ENCODE results near the gene KCNH5. TPM values are rescaled to one million over a fixed set of nuclear protein-coding genes. Genes with fewer than 3 reads are reported as not detected.
"Not testable (repeated sequence)": the region's sequence is repeated elsewhere in the genome, so short reads cannot be mapped to it uniquely, and the experiment has no call there.

The KCNH5 gene
- total RNA-seq, 2 experiments from 2014 or later = not detected

DNA sequence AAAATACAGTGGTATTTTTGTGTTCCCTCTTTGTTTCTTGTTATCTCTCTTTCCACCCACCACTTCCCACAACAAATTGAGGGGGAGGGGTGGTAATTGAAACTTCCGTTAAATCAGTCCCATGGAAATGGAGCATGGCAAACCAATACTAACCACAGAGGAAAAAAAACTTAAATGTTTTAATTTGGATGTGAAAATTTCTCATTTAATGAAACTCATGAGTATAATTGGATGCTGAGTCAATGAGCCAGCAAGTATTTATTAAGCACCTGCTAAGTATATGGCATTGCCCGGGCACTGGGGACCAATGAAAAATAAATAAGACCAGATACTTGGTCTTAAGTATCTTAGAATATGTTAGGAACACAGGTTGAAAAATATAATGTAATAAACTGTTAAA lies 147.5 kb downstream of the KCNH5 start:
- Mint-ChIP-seq H3K27me3 (no peaks in the 10 kb centered on the region), H3K4me1 (no peaks in the 10 kb centered on the region), H3K27ac (no peak overlapping the region), H3K9me3 (ENCODE audit: low read depth) (peaks cover 2% of the 10 kb centered on the region), H3K4me3 (no peak overlapping the region), H3K36me3 (no peaks in the 10 kb centered on the region)
- DNase-seq = no peak
- CTCF ChIA-PET = no interaction called here
- ATAC-seq = no peak

DNA sequence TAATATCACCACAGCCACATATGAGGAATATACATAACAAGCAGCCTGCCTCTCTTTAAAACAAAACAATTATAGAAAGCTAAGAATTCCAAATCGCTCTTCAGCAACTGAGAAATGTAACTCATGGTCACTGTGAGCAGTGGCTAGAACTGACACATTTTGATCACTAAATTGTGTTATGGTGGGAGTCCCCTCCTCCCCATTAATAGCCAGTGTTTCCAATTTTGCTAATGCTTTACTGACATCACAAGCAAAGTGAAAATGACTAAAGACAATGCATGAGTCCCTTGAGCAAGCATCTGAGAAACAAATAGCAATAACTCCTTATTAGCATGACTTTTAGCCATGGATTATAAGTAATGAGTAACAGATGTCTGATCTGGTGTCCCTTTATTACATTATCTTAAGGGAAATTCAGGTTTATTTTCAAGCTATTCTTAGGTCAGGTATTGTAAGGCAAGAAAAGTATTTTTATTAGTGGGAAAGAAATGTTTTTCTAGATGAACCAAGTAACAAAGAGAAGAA lies 148.3 kb downstream of the KCNH5 start:
- no peaks in the 10 kb centered on the region for H3K27me3 Mint-ChIP-seq
- H3K27ac Mint-ChIP-seq = no peak overlapping the region
- DNase-seq (no peak), ATAC-seq (no peak)
- H3K4me3 Mint-ChIP-seq = no peak overlapping the region
- H3K4me1 Mint-ChIP-seq = no peaks in the 10 kb centered on the region
- CTCF ChIA-PET = interaction anchor here (0.7 kb wide), 1 partner anchor 1659 kb away, joined by 3 read pairs; no protein-coding TSS in a partner anchor
- peaks cover 2% of the 10 kb centered on the region for H3K9me3 Mint-ChIP-seq (ENCODE audit: low read depth)
- H3K36me3 Mint-ChIP-seq = no peaks in the 10 kb centered on the region

DNA sequence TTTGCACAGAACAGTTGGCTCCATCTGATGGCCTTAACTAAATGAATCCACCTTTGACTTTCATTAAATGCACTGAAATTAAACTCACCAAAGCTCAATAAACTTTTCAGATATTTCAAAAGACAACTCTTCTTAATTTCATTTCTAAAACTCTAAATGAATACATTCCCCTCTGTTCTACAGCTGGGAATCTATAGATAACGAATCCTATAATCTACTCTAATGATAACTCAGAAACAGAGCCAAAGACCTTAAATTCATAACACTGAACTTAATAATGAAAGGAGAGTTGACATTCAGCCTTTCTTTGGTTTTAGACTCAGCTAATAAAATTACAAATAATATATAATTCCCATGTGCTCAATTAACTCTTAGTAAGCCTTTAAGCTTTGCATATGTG lies 150.5 kb downstream of the KCNH5 start:
- Mint-ChIP-seq H3K36me3 (no peaks in the 10 kb centered on the region), H3K27me3 (no peaks in the 10 kb centered on the region), H3K4me1 (no peaks in the 10 kb centered on the region), H3K27ac (no peak overlapping the region), H3K4me3 (no peak overlapping the region), H3K9me3 (ENCODE audit: low read depth) (peaks cover 5% of the 10 kb centered on the region)
- DNase-seq = no peak
- no peak for ATAC-seq
- CTCF ChIA-PET = no interaction called here

DNA sequence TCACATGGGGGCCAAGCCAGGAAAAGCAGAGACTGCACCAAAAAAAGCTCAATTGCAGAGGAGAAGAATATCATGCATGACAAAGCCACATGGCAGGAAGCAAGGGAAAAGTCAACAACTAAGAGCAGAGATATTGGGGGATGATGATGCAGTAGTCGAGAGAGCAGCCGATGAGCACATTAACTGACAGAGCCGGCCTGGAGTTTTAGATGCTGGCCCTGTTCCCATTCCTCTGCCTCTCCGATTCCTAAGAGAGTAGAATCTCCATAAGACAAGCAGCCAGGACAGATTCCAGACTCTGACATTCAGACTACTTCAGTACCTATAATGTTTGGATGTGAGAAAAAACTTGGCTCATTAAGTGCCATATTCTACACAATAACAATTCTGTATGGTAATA lies 155.9 kb downstream of the KCNH5 start:
- Mint-ChIP-seq H3K9me3 (ENCODE audit: low read depth) (peaks cover 5% of the 10 kb centered on the region), H3K4me1 (no peaks in the 10 kb centered on the region), H3K27ac (no peak overlapping the region), H3K36me3 (no peaks in the 10 kb centered on the region), H3K27me3 (no peaks in the 10 kb centered on the region), H3K4me3 (no peak overlapping the region)
- DNase-seq = no peak
- ATAC-seq = no peak
- CTCF ChIA-PET = no interaction called here

DNA sequence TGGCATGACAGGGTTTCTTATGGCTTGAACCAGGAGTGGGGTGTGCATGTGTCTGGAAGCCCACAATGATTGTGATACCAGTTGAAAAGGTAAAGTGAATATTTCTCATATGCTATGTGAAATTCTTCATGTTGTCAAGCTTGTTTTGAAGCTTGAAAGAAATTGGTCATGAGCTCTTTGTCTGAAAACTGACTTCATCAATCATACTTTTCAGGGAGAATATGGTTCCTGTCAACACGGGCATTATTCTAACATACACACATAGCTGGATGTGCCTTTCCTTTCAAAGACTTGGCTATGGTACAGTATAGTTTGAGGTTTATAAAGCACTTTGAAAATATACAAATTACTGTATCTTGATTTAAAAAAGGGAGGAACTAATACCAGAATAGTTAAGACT lies 158.8 kb downstream of the KCNH5 start:
- H3K36me3 Mint-ChIP-seq = no peaks in the 10 kb centered on the region
- no peak overlapping the region for H3K4me3 Mint-ChIP-seq
- ATAC-seq (no peak), DNase-seq (no peak)
- peaks cover 3% of the 10 kb centered on the region for H3K9me3 Mint-ChIP-seq (ENCODE audit: low read depth)
- CTCF ChIA-PET = no interaction called here
- no peaks in the 10 kb centered on the region for H3K4me1 Mint-ChIP-seq
- no peak overlapping the region for H3K27ac Mint-ChIP-seq
- no peaks in the 10 kb centered on the region for H3K27me3 Mint-ChIP-seq

DNA sequence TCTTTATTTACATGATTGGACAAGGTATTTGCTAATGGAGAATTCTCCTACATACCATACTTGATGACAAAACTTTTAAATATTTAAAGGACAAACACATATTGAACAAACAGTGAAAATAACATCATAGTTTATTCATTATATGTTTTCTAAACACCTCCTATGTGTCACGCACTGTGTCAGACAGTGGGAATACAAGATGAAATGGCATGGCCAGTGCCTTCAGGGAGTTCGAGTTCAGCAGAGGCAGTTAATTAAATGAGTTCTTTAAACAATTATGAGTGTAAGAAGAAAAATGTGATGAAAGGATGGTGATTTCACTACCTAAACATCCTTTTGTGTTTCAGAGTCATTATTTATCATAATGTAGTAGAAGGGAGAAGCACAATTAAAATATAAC lies 159.8 kb downstream of the KCNH5 start:
- Mint-ChIP-seq H3K27ac (no peak overlapping the region), H3K4me3 (no peak overlapping the region), H3K9me3 (ENCODE audit: low read depth) (peaks cover 3% of the 10 kb centered on the region), H3K27me3 (no peaks in the 10 kb centered on the region), H3K36me3 (no peaks in the 10 kb centered on the region), H3K4me1 (no peaks in the 10 kb centered on the region)
- DNase-seq (no peak), ATAC-seq (no peak)
- CTCF ChIA-PET = no interaction called here

DNA sequence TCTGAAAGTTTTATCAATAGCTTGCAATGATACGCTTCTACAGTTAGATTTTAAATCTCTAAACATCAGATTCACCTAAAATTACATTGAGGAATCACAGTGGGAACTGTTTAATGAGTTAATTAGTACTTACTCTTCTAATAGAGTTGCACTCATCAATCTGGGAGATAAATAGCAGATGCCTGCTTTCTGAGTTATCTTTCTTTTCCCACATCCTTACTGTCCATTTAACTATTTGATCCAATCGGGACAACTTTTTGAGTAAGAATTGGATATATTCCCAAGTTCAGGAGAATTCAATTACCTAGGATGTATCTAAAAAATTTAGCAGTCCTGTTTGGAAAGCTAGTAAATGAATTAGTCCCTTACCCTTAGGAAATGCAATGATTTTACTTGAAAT lies 162.3 kb downstream of the KCNH5 start:
- H3K36me3 Mint-ChIP-seq = no peaks in the 10 kb centered on the region
- no peaks in the 10 kb centered on the region for H3K9me3 Mint-ChIP-seq (ENCODE audit: low read depth)
- CTCF ChIA-PET = no interaction called here

DNA sequence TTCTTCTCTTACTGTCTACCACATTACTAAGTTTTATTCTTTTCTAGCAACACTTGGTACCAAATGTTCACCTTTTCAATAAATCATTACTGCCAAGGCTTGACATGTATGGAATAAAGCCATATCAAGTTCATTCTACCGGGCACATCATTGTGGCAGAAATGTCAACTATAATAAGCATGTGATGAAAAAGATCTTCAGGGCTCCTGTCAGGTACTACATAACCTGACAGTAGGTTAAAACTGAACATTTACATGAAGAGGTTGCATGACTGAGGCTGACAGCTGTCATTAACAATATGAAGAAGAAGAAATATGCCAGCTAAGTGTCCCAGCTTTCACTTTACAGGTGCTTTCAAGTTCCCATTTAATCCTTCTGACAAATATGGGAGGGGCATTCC lies 178.9 kb downstream of the KCNH5 start:
- no peaks in the 10 kb centered on the region for H3K9me3 Mint-ChIP-seq (ENCODE audit: low read depth)
- CTCF ChIA-PET = no interaction called here

More for the DNA sequence above, 162.3 kb downstream of the KCNH5 start:
- no peak overlapping the region for H3K27ac Mint-ChIP-seq
- H3K4me3 Mint-ChIP-seq = no peak overlapping the region
- DNase-seq (no peak), ATAC-seq (no peak)
- no peaks in the 10 kb centered on the region for H3K4me1 Mint-ChIP-seq
- H3K27me3 Mint-ChIP-seq = no peaks in the 10 kb centered on the region

DNA sequence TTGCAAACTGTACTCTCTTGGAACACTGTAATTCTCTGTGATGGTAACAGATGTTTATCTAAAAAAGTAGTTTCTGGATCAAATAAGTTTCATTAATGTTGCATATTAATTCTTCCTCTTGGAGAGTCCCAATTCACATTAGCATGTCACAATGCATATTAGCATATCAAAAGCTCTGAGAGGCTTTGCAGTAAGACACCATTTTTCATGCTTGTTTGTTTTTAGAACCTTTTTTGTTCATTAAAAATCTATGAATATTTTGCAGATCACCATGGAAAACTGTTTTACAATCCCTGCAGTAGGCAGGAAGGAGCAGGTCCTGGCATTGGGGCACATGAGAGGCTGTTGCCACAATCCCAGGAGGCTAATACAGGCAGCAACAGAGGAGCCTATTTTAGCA lies 180.7 kb downstream of the KCNH5 start:
- DNase-seq (no peak), ATAC-seq (no peak)
- no peak overlapping the region for H3K4me3 Mint-ChIP-seq

More for the DNA sequence above, 178.9 kb downstream of the KCNH5 start:
- ATAC-seq (no peak), DNase-seq (no peak)
- H3K4me3 Mint-ChIP-seq = no peak overlapping the region
- H3K27ac Mint-ChIP-seq = no peak overlapping the region
- no peaks in the 10 kb centered on the region for H3K27me3 Mint-ChIP-seq
- H3K4me1 Mint-ChIP-seq = no peaks in the 10 kb centered on the region
- H3K36me3 Mint-ChIP-seq = no peaks in the 10 kb centered on the region

DNA sequence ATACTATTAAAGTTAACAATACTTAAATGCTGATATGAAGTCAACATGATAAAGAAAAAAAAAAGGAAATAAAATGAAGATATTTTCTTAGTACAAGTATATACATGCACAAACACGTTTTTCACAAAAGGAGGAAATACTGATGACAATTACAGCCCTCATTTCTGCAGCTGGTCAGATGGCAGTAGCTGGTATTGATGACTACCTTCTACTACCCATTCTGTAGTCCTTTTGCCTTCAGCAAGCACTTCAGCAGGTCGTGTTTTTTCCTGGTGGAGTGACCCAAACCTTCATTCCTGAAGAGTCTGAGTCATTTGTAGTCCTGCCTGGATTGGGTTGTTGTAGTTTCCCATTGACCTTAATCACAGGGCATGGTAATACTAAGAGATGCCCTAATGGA lies 187.2 kb downstream of the KCNH5 start:
- H3K27ac Mint-ChIP-seq; H3K4me3 Mint-ChIP-seq; H3K36me3 Mint-ChIP-seq; H3K27me3 Mint-ChIP-seq; H3K9me3 Mint-ChIP-seq (ENCODE audit: low read depth); ATAC-seq; CTCF ChIA-PET; H3K4me1 Mint-ChIP-seq; DNase-seq: not testable (repeated sequence)

More for the DNA sequence above, 180.7 kb downstream of the KCNH5 start:
- Mint-ChIP-seq H3K27me3 (no peaks in the 10 kb centered on the region), H3K4me1 (no peaks in the 10 kb centered on the region), H3K36me3 (no peaks in the 10 kb centered on the region), H3K9me3 (ENCODE audit: low read depth) (no peaks in the 10 kb centered on the region), H3K27ac (no peak overlapping the region)
- CTCF ChIA-PET = no interaction called here

DNA sequence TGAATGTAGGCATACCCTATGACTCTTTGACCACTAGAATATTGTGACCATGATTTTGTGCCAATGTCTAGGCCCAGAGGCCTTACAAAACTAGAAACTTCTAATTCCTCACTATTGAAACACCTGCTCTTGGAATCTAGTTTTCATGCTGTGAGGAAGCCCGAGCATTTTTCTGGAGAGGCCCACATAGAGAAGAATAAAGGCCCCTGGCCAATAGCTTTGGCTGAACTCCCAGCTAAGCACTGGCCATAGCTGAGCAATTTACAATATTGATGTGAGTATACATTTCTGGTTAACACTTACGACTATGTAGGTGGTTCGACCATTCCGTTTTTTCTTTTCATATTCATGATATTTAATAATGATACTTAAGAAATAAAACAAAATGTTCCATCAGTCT lies 190.3 kb downstream of the KCNH5 start:
- CTCF ChIA-PET = no interaction called here
- Mint-ChIP-seq H3K27me3 (no peaks in the 10 kb centered on the region), H3K9me3 (ENCODE audit: low read depth) (no peaks in the 10 kb centered on the region), H3K36me3 (no peaks in the 10 kb centered on the region), H3K4me3 (no peak overlapping the region), H3K4me1 (no peaks in the 10 kb centered on the region), H3K27ac (no peak overlapping the region)
- DNase-seq (no peak), ATAC-seq (no peak)

DNA sequence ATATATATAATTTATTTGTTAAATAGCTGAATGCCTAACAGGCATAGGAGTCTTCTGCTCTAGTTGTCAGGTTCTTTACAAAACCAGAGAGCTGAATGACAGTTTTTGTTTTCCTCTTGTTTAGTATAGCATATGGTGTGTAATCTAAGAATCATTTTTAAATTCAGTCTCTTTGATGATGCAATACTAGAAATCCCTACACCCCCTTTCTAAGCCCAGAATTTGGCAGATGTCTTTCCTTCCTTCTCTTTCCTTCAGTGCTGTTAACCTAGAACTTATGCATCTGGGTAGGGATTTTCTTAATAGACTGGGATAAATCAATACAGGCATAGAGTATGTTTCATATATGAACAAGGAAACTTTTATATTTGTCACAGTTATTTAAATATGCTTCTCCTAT lies 198.1 kb downstream of the KCNH5 start:
- ATAC-seq = no peak
- H3K36me3 Mint-ChIP-seq = no peaks in the 10 kb centered on the region

DNA sequence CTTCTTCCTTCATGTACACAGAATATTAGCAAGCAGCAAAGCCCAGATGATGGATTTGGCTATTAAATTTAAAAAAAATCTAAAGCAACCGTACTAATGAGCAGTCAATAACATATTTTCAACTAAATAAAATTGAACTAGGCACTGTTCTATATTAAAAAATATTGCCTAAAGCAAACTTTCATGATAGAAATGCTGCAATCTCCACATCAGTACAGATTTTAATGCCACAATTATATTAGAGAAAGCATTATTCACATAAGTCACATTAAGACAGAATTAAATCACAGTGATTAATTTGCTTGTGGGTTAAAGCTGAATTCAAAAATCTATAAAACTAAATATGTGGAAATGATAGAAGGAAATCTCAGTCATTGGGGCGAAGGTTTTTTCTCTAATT lies 200.7 kb downstream of the KCNH5 start:
- DNase-seq (no peak), ATAC-seq (no peak)
- Mint-ChIP-seq H3K27ac (no peak overlapping the region), H3K4me3 (no peak overlapping the region), H3K9me3 (ENCODE audit: low read depth) (peaks cover under 1% of the 10 kb centered on the region), H3K27me3 (no peaks in the 10 kb centered on the region), H3K4me1 (no peaks in the 10 kb centered on the region), H3K36me3 (no peaks in the 10 kb centered on the region)
- CTCF ChIA-PET = no interaction called here

More for the DNA sequence above, 198.1 kb downstream of the KCNH5 start:
- H3K4me1 Mint-ChIP-seq = no peaks in the 10 kb centered on the region
- H3K27me3 Mint-ChIP-seq = no peaks in the 10 kb centered on the region
- CTCF ChIA-PET = no interaction called here
- no peak overlapping the region for H3K27ac Mint-ChIP-seq
- no peak for DNase-seq
- H3K4me3 Mint-ChIP-seq = no peak overlapping the region
- H3K9me3 Mint-ChIP-seq (ENCODE audit: low read depth) = peaks cover 2% of the 10 kb centered on the region

DNA sequence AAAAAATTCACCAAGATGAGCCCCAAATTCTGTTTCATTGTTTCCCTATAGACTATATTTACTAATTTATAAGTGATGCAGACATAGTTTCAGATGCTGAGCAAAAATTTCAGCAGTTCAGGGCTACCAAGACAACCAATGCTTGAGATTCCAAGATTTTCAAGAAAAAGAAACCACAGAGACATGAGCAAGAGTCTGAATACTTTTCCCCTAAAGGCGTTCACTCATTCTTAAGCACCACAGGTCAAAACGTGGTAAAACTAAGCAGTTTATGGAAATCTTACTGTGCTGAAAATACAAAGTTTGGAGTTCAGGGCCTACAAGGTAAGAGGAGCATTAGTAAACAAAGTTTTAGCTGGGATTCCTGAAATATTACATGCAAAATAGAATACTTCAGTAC lies 221.2 kb downstream of the KCNH5 start:
- ATAC-seq (no peak), DNase-seq (no peak)
- Mint-ChIP-seq H3K27me3 (no peaks in the 10 kb centered on the region), H3K27ac (no peak overlapping the region), H3K4me1 (no peaks in the 10 kb centered on the region), H3K9me3 (ENCODE audit: low read depth) (peaks cover 4% of the 10 kb centered on the region), H3K36me3 (no peaks in the 10 kb centered on the region), H3K4me3 (no peak overlapping the region)
- CTCF ChIA-PET = no interaction called here

DNA sequence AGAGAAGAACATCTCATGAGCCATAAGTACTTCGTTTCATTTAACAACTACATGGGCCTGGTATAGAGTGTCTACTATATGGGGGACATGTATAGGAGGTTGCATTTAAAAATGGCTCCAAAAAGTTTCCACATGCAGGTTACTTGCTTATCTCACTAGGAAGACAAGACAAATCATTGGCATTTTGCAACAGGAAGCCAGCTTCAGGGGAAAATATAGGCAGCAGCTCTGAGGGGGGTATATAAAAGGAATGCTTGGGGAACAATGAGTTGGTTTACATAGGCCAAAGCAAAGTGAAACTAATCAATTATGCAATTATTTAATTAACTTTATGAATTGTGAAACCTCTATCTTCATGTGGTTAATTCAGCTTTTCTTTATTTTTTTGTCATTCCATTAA lies 225.3 kb downstream of the KCNH5 start:
- Mint-ChIP-seq H3K36me3 (no peaks in the 10 kb centered on the region), H3K4me3 (no peak overlapping the region), H3K9me3 (ENCODE audit: low read depth) (peaks cover 2% of the 10 kb centered on the region), H3K27ac (no peak overlapping the region), H3K27me3 (no peaks in the 10 kb centered on the region), H3K4me1 (no peaks in the 10 kb centered on the region)
- ATAC-seq (no peak), DNase-seq (no peak)
- CTCF ChIA-PET = no interaction called here
